Medulla oblongata (tissue), 1 donor: Measurements from ENCODE around the gene PLEKHG7.
"Not testable (repeated sequence)": the region's sequence is repeated elsewhere in the genome, so short reads cannot be mapped to it uniquely, and the experiment has no call there.

Experiments
- DNase-seq: peaks from one replicate; pipeline ENCODE4 v3.0.0-alpha.2; 2015; ENCODE audit errors: extremely low spot score

The PLEKHG7 gene

DNA sequence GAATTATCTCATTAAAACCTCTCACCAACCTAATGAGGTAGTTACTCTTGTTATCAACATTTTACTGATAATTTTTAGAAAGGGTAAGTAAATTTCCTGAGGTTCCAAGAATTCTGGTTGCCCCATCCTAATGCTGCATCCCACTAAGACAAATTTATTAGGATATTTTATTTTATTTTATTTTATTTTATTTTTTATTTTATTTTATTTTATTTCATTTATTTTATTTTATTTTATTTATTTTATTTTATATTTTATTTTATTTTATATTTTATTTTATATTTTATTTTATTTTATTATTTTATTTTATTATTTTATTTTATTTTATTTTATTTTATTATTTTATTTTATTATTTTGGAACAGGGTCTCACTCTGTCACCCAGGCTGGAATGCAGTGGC lies 46.9 kb downstream of the PLEKHG7 start:
- not testable (repeated sequence) for DNase-seq

DNA sequence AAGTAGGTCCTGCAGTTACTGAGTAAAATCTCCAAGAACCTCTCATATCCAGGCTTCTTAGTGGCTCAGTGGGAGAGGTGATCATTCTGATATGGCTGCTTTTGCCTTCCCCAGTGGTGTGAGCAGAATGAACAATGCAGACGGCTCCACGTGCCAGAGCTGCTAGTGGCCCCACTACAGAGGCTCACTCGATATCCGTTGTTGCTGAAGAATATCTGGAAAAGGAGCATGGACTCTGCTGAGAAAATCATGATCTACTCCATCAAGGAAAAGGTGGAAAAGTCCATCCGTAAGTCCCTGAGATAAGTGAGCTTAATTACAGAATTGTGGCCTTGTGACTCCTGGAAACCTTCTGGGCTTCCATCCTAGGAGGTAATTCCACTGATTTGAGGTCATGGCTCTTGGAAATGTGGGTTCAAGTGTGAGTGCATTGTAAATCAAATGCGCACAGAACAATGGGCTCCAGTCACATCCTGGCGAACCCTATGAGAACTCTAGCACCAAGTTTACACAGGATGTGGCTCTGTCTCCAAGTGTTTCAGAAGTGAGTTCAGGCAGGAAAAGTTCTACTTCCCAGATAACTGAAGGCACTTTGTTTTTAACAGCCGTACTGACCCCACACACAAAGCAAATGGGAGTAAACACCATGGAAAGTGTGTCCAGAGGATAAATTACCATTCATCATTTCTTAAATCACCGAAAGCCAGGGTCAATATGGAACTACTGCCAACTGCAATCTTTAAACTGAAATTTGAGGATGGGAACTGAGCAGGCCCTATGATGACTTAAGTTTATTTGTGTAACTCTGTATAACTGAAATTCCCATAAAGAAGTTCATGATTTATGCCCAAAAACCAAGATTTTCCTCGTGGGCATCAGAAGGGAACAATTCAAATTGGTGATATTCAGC lies 51.4 kb downstream of the PLEKHG7 start:
- DNase-seq = no peak

DNA sequence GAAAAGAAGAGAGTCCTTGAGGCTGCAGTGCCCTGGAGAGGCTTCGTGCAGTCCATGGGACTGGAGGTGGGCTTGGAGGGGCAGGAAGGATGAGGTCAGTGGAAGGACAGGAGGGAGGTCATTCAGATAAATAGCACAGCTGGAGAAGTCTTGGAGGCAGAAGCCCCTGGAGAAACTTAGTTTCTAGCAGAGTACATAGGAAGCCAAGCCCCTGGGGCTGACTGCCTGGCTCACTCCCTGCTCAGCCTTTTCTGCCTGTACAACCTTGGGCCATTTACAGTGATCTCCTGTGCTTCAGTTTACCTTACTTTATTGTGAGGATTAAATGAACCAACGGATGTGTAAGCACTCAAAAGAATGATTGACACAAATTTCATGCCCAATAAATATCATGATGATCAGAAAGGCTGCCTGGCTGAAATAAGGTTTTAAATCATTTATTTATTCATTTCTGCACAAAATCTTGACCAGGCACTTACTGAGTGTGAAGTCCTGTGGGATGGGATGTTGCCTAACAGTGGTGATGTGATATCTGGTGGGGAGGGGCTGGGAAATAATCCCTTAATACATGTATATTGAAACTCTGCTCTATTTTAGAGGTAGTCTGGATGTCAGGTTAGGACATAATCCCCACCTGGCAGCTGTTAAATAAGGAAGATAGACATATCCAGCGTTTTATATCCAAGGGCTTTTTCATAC lies 54.3 kb downstream of the PLEKHG7 start:
- DNase-seq = no peak

DNA sequence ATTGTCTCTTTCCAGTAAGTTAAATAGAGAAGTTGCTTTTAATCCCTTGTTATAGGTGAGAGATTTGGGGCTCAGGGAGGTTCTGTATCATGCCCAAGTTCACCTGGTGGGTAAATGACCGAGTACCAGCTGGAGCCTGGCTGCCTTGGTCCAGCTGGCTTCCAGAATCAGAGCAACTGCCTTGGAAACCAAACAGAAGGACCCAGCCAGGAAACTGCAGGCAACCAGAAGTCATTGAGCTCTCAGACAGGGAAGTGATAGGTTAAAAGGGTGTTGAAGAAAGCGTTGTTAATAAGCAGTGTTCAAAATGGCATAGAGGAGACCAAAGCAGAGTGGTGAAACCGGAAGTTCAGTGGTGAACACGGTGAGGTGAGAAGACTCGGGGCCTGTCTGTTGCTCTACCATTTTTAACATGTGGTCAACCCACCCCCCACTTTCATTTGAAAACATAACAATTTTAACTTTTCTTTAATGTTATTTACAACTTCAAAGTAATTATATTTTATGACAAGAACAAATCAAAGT lies 54.9 kb downstream of the PLEKHG7 start:
- no peak for DNase-seq

DNA sequence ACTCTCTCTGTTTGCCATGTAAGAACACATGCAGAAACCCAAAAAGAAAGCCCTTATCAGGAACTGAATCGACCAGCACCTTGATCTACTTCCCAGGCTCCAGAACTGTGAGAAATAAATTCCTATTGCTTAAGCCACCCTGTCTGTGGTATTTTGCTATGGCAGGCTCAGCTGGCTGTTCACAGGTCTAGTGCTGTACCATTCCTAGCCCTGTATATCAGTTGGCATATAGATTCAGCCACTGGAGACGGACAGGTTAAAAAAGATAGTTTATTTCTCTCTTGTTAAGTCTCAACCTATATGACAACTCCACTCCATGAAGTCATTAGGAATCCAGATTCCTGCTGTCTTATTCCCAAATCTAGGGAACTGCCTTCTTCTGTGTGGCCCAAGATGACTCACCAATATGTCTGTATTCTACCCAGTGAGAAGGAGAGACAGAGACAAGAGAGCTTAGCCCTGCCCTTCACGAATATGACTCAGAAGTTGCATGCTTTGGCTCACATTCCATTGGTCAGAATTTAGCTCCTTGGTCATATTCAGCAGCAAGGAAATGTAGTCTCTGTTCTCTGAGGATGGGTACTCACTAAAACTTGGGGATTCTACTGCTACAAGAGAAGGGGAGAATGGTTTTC lies 57.0 kb downstream of the PLEKHG7 start:
- DNase-seq = no peak

DNA sequence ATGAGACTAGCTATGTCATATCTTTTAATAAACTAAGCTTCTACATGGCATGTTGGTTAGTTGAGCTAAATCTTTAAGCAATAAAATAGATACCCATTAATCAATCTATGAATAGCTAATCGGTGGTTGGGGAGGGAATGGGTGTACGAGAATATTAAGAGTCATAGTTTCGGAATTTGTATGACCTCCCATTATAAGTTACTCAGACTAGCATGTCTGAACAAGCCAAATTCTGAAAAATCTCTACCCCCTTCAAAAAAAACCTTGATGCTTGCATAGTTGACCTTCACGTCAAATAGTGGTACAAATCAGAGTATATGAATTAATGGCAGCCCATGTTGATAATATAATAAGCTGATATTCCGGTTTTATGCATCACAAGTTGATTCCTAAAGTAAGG lies 60.0 kb downstream of the PLEKHG7 start:
- DNase-seq = no peak

DNA sequence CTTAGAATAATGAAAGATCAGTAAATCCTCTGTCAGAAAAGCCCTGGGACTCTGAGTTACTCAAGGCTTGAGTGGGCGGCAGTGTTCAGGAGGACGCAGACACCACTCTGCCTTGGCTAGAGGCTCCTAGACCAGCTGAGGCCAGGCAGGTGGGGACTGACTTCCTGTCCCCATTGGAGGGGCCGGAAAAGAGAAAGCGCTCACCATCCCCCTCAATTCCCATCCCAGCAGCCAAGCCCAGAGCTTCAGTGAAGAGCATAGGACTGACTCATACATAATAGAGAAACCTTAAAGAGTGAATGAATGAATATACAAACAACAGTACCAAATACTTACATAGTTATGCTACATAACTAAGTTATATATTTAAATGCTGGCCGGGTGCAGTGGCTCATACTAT lies 62.0 kb downstream of the PLEKHG7 start:
- no peak for DNase-seq

DNA sequence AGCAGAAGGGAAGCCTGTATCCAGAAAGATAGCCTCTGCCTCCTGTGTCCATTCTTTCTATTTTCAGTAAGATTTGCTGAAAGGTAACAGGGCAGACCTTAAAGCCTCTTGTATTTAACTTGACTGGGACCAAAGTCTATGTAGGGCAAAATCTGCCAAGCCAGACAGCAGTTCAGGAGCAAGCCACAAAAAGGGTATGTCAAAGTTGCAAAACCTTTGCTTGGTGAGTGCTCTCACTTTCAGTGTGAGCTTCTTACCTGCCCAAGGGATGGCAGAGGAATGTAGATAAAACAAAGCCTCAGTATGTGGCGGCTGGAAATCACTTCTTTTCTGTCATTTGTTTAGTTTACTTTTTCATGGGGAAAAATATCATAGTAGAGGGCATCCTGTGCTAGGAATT lies 63.1 kb downstream of the PLEKHG7 start:
- DNase-seq = no peak

DNA sequence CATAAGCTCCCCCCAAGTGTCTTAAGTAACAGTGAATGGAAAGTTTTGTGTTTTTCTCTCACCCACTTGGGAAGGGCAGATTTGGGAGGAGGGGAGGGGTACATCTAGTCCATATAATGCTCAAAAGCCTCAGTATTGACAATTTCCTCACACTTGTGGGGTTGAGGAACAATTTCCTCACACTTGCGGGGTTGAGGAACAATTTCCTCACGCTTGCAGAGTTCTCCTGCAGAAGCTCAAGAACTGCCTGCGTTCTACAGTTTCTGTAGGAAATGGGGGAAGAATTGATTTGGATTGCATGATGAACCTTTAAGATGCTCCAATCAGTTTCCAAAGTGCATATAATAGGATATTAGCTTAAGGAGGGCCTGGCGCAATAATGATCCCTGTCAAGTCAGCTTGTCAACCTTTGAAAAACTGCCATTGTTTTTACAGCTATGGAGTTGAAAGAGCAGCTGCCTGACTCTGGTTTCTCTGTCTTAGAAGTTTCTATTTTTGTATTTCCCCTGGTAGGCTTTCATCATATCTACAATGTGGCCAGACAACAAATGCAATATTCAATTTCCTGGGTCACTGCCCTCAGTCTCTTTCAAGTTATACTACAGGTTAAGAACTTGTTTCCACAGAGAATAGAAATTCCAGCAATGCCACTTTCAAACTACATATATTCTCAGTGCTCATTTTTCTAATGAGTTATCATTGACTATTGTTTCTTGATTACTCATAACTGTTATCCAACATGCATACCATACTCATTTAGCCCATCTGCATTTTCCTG lies 66.5 kb downstream of the PLEKHG7 start:
- peak; percentile 39 for DNase-seq

DNA sequence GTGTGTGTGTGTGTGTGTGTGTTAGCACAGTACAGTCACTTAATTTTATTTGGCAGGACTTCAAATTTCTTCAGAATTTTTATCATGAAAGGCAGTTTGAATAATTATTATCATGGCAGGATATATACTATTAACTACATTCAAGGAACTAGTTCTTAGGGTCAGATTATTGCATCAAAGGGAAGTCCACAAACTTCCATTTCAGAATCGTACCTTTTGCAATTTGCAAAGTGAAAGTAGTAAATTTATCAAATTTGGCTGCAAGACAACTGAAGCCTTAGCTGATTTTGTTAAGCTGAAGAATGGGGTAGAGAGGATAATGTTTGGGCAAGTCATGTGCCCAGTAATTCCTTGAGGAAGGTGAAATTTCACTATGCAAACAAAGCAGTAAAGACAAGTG lies 68.2 kb downstream of the PLEKHG7 start:
- DNase-seq = no peak

DNA sequence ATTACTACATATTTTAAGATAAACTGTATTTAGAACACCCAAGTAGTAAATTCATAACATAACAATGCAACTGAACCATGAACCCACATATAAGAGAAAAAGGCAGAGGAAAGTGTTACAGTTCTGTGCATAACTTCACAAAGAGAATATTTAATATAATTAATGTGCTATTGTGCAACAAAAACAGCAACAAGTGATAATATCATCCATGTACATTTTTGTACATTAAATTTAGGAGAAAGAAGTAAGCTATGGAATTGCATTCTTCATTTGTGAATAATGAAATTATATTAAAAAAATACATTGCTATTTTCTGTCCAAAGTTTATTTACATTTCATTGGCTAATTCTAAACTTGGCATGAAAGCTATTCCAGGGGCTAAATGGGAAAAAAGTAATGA lies 72.6 kb downstream of the PLEKHG7 start:
- no peak for DNase-seq

DNA sequence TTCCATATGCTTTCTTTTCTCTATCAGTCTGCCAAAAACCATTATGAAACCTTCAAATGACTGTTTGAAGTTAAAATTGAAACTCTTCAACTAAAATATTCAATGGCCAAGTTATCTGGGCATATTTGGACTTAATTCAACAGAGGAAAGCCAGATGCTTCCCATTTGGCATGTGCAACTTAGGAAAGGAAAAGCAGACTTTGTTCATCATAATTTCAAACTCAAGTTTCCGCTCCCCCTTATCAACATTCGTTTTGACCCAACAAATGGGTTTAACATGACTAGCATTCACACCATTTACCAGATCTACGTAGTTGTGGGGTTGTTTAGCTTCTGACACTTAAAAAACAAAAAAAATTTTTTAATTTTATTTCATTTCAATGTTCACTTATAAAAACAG lies 75.7 kb downstream of the PLEKHG7 start:
- DNase-seq = no peak

DNA sequence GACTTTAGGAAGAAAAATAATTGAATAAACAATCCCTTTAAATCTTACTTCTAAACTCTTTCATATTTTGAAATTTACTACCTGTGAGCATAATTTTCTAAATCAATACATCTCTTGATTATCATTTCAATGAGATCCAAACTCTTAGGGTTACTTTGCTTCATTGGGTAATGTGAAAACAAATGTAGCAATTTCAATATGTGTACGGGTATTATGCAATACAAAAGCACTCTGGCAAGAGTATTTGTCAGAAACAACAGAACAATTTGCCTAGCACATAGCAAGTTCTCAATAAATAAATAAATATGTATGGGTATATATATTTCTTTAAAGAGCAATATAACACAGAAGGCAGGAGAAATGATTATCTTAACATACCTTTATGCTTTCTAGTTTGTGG lies 77.1 kb downstream of the PLEKHG7 start:
- no peak for DNase-seq

DNA sequence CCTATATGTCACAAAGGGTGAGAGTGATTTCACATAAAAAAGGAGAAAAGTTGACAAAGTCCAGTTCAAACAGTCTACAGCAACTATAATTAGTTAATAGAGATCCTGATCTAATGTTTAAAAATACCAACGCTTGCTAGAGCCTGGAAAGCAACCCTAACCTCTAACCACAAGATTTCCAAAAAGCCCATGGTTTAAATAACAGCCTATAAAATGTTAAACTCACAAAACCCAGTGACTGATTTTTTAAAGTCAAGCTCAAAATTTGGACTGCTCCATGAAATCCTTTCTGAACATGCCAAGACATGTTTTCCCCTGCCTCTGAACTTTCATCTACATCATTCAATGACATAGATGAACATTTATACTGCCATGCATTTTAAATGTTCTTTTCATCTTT lies 81.6 kb downstream of the PLEKHG7 start:
- DNase-seq = no peak

DNA sequence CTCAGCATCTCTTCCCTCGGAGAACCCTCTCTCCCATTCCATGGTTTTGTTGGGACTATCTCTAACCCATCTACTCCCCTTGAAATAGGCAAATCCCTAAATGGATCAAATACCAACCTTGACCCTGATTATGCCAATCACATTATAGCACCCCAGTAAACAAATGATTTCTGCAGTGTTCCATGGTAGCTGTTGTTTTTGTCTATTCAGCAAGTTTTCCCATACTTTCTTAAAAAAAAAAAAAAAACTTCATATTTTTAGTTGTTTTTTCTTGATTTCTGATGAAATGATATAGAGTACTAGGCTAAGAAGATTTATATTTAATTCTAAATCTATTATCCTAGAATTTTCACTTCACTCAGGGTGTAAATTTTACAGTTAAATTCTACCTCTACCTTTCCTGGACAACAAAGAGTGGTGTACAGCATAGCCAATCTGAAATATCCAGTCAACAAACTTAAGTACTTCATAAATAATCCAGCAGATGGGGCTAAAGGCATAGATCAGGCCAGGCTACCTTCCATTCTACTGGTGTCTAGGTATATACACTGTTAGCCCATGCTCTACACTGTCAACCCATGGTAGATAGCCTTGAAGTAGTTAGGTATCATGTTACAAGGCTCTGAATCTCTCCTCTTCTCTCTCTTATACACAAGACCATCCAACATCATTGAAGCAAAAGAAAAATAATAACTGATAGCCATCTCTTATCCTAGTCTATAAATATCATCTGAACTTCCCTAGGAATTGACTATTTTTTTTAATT lies 82.2 kb downstream of the PLEKHG7 start:
- peak; percentile 66 for DNase-seq

DNA sequence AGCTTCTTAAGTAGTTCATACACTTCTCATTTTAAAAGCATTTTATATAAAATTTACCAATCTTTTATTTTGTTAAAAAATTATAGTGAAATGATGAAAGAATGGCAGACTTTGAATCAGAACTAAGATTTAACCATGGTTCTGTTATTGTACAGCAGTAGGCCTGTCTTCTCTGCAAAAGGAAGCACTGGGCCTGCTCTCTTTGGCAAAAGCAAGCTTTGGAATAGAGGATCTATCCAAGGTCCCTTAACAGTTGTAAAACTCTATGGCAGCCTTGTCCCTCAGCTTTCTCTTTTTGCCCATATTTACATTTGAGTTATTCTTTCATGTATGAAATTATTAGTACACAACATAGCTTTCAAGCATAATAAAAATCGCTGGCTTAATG lies 82.8 kb downstream of the PLEKHG7 start:
- DNase-seq = no peak

DNA sequence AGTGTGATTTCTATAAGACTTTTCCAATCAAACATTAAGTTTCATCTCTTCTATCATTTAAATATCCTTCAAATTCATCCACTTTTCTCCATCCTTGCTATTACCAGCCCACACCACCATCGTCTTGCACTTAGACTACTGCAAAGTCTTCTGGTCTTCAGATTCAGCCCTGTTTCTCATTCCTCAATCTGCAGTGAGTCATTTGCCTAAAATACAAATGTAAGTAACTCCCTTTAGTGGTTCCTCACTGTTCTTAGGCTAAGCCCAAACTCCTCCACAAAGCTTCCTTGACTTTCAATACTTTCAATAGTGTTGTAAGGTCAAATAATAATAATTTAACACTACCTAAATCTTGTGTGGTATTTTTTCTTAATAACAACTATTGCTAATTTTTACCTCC lies 83.3 kb downstream of the PLEKHG7 start:
- no peak for DNase-seq

DNA sequence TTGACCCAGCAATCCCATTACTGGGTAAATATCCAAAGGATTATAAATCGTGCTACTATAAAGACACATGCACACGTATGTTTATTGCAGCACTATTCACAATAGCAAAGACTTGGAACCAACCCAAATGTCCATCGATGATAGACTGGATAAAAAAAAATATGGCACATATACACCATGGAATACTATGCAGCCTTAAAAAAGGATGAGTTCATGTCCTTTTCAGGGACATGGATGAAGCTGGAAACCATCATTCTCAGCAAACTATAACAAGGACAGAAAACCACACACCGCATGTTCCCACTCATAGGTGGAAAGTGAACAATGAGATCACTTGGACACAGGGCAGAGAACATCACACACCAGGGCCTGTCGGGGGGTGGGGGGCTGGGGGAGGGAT lies 91.6 kb downstream of the PLEKHG7 start:
- DNase-seq = not testable (repeated sequence)

DNA sequence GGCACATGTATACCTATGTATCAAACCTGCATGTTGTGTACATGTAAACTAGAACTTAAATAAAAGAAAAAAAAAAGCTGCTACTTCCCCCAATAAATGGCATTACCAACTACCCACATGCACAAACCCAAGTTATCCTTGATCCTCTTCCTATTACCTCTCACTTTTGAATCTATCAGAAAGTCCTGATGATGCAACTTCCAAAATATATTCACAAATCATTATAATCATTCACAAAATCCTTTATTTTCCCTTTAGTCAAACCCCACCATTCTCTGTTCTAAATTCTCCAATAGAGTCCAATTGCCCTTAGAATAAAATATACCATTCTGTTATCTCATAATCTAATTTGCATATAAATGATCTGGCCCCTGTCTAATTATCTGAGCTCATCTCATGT lies 92.0 kb downstream of the PLEKHG7 start:
- DNase-seq = no peak

DNA sequence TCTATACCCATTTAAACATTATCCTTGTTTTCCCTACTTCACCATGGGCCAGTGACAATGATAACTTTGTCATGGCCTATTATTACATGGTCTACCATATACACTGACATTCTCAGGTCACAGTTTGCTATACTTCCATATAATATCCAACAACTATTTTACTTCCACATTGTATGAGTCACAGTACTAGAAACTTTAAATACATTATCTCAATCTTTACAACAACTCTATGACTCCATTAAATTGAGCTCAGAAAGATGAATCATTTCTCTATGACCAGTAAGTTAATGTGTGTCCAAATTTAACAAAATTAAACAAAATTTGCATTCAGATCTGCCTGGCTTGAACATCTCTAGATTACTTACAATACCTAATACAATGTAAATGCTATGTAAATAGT lies 93.9 kb downstream of the PLEKHG7 start:
- DNase-seq = no peak

DNA sequence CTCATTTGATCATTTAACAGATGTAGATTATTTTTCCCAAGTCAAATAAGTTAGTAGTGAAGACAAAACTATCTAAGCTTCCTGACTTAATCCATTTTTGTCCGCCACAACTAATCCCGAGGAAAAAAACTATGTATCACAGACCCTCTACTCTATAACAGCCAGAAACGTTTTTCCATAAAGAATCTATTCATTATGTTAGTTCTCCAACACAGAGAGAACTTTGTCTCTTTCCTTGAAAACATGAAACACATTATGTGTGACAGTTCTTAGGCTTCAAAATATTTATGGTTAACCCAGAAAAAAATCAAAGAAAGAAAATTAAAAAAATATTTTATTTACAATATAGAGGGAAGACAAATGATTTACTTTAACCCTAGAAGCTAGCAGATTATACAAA lies 100.1 kb downstream of the PLEKHG7 start:
- peak; percentile 26 for DNase-seq
